Epidermal melanocyte (primary cell): ENCODE results near the gene INCA1.

Source experiments
- DNase-seq: peaks from one replicate; pipeline ENCODE4 v3.0.0; 2011; ENCODE audit warnings: low spot score; ENCODE audit not compliant: insufficient read length

Gene INCA1

DNA sequence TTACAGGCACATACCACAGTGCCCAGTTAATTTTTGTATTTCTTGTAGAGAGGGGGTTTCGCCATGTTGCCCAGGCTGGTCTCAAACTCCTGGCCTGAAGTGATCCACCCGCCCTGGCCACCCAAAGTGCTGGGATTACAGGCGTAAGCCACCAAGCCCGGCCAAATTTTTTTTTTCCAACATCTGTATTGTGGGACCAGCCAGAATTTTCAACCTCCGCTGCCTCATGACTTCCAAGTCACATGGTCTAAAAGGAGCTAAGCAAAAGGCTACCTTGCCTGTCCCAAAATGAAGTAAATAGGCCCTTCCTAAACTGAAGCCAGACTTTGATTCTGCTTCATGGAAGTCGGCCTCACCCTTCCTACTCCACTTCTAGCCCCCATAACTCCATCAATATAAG, 25.5 kb downstream of the INCA1 start:
- DNase-seq = no peak

- DNase-seq = no peak
These were observed 27.0 kb downstream of the INCA1 start for GRCh38 chr17:4970273-4970672.

DNA sequence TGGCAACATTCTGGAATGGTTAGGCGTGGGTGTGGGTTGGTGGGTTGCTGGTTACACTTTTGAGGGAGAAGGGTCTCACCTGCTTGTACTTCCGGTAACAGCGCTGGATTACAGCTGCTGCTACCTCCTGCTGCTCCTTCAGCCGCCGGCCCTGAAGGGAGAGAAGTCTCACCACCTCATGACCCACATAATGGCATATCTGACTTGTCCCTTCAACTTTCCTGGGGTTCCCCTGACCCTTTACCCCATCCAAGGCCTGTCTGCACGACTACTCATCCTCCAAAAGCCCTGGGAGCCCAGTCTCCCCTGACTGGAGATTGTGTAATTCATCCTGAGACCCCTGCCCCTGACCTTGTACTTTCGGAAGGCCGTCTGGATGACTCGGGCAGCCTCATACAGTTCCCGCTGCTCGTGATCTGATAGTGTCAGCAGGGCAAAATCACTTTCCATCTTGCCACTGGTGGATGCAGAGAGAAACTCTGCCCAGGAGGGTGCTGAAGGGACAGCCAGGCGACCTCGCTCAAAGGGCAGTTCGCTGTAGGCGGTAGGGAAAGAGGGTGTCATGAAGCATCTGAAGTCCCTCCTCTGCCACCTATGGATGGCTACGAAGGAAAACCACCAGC, 27.7 kb downstream of the INCA1 start:
- DNase-seq = no peak

GRCh38 chr17:4969047-4969550, 28.2 kb downstream of the INCA1 start:
- no peak for DNase-seq

GRCh38 chr17:4968486-4969046, 28.8 kb downstream of the INCA1 start:
- no peak for DNase-seq

GRCh38 chr17:4967539-4968485, 29.5 kb downstream of the INCA1 start, which contains the start of gene SPAG7:
Gene SPAG7 (minus strand): TSS chr17:4967817. CDS start chr17:4967804, 13 bp downstream.
- DNase-seq = peak; percentile 66

GRCh38 chr17:4966844-4967538, 30.3 kb downstream of the INCA1 start:
- peak; percentile 99 for DNase-seq

DNA sequence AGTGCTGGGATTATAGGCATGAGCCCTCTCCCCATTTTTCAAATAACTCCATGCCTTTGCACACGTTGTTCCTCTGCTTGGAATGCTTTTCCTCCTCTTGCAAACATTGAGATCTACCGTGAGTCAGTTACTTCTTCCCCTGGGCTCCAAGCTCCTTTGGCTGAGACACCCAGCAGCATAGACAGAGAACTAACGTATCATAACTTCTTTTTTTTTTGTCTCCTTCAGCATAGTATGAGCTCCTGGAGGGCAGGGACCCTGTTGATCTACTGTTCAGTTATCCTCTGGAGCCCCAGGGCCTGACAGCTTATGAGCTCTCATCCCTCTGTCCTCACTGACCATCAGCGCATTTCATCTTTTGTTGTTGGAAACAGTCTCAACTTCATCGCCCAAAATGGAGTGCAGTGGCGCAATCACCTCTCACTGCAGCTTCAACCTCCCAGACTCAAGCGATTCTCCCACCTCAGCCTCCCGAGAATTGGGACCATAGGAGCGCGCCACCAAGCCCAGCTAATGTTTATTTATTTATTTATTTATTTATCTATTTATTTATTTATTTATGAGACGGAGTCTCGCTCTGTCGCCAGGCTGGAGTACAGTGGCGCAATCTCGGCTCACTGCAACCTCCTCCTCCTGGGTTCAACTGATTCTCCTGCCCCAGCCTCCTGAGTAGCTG, 31.9 kb downstream of the INCA1 start:
- DNase-seq = no peak

DNA sequence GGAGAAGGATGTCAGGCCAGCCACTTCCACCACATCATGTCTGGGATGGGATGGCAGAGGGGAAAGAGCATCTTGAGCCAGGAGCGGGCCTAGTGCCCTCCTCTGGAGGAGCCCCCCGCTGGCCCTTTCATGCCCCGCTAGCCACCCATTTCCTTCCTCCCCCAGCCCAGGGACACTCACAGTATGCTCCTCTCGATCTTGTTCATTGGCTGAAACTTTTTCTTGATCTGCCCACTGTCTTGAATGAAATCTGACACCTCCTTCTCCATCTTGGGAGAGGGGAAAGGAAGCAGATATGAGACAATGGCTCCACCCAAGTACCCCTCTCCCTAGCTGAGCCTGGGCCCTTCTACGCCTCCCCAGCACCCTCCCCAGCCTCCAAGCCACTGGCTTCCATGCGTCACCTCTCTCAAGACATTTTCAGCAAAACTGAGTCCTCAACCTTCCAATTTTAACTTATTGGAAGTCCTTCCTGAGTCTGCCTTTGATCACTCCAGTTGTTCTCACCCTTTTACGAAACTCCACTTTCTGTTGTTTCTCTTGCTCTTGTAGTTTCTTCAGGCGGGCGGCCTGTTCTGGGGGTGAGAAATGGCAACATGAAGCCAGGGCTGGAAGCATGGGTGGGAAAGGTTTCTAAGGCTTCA, 36.9 kb downstream of the INCA1 start:
- no peak for DNase-seq

GRCh38 chr17:4959261-4959965, 37.9 kb downstream of the INCA1 start:
- no peak for DNase-seq

GRCh38 chr17:4958102-4958501, 39.2 kb downstream of the INCA1 start:
- no peak for DNase-seq

DNA sequence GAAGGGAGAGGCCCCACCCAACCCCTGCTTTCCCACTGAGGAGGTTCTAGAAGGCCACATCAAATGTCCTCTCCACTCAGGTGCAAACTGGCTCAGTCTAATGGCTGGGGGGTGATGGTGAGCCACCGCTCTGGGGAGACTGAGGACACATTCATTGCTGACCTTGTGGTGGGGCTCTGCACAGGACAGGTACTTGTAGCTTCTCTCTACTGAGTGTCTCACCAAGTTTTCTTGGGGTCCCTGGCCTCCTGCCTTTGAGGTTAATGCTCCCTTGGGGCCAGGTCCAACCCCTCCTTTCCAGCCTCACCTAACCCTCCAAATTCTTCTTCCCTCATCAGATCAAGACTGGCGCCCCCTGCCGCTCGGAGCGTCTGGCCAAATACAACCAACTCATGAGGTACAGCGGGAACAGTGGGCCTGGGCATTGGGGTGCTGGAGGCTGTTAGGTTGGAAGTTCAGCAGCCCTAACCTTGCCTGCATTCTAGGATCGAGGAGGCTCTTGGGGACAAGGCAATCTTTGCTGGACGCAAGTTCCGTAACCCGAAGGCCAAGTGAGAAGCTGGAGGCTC, 40.7 kb downstream of the INCA1 start:
- DNase-seq = no peak

- DNase-seq = no peak
These were observed 42.2 kb downstream of the INCA1 start for GRCh38 chr17:4955091-4955490.

DNA sequence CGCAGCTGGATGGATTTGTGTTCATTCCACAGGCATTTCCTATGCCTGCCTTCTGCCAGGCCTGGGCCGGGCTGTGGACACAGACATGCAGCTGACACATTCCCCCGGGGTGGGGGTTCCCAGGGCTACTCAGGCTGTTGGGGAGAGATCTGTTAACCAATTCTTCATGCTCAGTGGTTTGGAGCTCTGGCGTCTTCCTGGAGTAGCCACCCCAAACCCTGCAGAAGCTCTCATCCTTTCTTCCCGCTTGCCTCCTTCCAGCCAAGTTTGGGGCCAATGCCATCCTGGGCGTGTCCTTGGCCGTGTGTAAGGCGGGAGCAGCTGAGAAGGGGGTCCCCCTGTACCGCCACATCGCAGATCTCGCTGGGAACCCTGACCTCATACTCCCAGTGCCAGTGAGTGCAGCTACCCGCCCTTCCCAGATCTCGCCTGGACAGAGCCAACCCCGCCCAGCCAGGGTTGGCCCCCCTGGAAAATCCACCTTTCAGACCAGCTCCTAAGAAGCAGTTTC, 43.8 kb downstream of the INCA1 start:
- DNase-seq = no peak

DNA sequence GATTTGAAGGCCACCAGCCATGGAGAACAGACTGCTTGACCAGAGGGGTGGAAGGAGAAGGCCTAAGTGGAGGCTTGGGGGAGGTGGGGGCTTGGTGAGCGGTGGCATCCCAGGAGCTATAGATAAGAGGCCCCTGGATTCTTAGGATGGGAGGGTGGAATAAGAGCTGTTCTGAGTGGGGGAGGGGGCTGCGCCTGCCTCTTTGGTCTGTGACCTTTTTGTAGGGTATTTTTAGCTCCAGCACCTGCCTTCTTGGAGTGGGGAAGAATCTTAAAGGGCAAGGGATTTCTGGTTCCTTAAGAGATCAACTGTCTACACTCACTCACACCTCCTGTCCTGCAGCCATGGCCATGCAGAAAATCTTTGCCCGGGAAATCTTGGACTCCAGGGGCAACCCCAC, 45.8 kb downstream of the INCA1 start:
- no peak for DNase-seq

- DNase-seq = no peak
These were observed 46.5 kb downstream of the INCA1 start, which contains the start of gene ENO3 for GRCh38 chr17:4950746-4951204. Gene ENO3 (plus strand): TSS chr17:4951119. CDS start chr17:4951830, 711 bp downstream.

DNA sequence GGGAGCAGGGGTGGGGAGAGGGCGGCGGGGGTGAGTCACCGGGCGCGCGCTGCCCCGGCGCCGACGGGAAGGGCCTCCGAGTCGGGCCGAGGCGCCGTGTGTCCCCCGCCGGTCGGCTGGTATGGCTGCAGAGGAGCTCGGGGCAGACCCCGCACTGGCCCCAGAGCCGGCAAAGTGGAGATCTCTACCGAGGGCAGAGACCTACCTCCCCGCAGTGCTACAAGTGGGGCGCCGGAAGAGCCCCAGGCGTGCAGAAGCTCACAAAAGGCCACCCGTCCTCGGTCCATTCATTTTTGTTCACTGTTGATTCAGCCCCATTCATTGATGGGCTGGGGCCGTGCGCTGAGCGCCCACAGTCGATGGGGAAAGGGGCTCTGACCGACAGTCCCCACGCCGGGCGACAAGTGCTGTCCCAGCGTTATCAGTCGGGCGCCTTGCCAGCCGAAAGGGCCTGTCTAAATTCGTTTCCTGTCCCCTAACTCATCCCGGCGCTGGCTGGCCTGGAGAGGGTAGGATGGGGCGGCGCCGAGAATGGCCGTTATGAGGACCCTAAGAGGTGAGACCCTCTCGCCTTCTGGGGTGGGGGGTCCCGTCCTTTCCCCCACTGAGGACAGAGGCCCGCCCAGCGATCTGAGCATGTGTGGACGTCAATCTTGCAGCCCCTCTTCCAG, 47.1 kb downstream of the INCA1 start:
- DNase-seq = no peak

DNA sequence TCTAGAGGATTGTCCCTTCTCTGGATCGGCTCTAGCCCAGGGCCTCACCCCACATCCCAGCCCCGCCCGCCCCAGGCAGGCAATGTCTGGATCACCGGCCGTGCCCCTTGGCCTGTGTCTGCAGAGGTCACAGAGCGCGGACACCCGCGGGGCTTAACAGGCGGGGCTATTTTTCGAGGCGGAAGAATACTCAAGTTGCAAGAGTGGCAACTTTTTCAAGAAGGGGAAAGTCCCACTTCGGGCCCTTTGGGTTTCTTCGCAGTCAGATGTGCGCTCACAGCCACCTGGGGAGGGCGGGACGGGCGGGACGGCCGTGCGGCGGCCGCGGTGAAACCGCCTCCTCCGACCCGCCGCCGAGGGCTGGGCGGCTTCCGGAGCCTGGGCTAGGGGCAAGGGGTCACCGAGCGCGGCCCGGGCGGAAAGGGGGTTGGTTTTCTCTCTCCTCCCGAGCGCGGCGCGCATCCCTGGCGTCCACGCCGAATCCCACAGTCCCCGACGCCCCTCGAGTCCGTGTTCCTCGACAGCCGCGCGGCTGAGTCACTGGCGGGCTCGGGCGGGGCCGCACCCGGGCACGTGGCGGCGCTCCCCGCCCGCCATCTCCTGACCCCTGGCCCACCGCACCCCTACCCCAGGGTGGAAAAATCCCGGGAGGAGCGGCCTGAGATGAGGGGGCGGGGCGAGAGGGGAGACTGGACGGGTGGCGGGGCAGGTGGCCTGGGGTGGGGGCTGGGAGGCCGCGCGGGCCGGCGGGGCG, 47.8 kb downstream of the INCA1 start:
- peak; percentile 38 for DNase-seq
